GM12891 (cell line): ENCODE data around the gene SEMA5A.

Source experiments
- PAX5 ChIP-seq: IDR thresholded peaks from 2 replicates; pipeline ENCODE4 v1.6.1; 2011; ENCODE audit warnings: low read length, moderate library complexity, mild to moderate bottlenecking; ENCODE audit not compliant: insufficient read depth, severe bottlenecking
- POLR2A ChIP-seq: IDR thresholded peaks from 2 replicates; pipeline ENCODE4 v1.6.1; 2011; ENCODE audit warnings: low read depth, low read length, control low read depth
- POLR2AphosphoS5 ChIP-seq: IDR thresholded peaks from 2 replicates; pipeline ENCODE4 v1.6.1; 2011; ENCODE audit warnings: low read depth, low read length, control low read depth
- POU2F2 ChIP-seq: IDR thresholded peaks from 2 replicates; pipeline ENCODE4 v1.6.1; 2011; ENCODE audit warnings: low read depth, mild to moderate bottlenecking, control low read depth, low read length, moderate library complexity
- SPI1 ChIP-seq: IDR thresholded peaks from 2 replicates; pipeline ENCODE4 v1.6.1; 2011; ENCODE audit warnings: low read depth, low read length, control low read depth
- TAF1 ChIP-seq: IDR thresholded peaks from 2 replicates; pipeline ENCODE4 v1.6.1; 2011; ENCODE audit warnings: low read depth, low read length, control low read depth

DNA sequence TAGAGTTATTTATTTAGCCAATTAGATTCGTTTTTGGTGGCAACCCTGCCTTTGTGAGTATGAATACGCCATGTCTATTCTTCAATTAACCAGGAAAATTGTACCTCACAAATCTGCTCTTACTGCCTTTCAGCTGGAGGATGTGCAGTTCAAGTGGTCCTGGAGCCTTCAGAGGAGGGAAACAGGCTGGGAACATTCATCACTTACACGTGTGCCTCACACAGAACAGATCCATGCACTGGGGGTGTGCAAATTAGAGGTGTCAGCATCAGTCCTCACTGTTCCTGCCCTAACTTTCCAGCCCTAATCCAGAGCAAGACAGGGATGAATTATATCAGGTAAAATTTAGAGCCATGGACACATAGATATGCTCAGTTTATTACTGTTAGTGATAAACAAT is 65.4 kb downstream of the SEMA5A start:
- TF ChIP-seq POLR2A (no peak), POLR2AphosphoS5 (no peak), TAF1 (no peak), POU2F2 (no peak), SPI1 (no peak), PAX5 (no peak)
